SK-MEL-5 (cell line): Measurements from ENCODE around the gene NNT. TPM values are rescaled to one million over a fixed set of nuclear protein-coding genes. Genes with fewer than 3 reads are reported as not detected.
"Not testable (repeated sequence)": the region's sequence is repeated elsewhere in the genome, so short reads cannot be mapped to it uniquely, and the experiment has no call there.

ENCODE experiments used
- DNase-seq: peaks from one replicate; pipeline ENCODE4 v3.0.0-alpha.2; 2016; ENCODE audit warnings: low read depth, low spot score
- in situ Hi-C: cut with HindIII; loops from 2 replicates; pipeline ENCODE4 v1.10.0; 2016; ENCODE audit warnings: low sequenced_read_pairs, high pct_unique_total_duplicates, low pct_unique_long_range_greater_than_20kb
- total RNA-seq: library from RNA; depleted of rRNA; stranded (reverse); fragments of >200 nt; shearing (Covaris generic); gene quantifications from 2 replicates; pipeline ENCODE4 v1.2.3, GENCODE V29; 2014

The NNT gene
- total RNA-seq, 1 experiment from 2014 or later, result 158 TPM

- in situ Hi-C loops, result no loop called here
- no peak for DNase-seq
Measured at GRCh38 chr5:43680286-43680685, 77.3 kb downstream of the NNT start.

- in situ Hi-C loops, result no loop called here
- DNase-seq, result no peak
Measured at GRCh38 chr5:43683884-43684471, 81.0 kb downstream of the NNT start.

- in situ Hi-C loops, result no loop called here
- no peak for DNase-seq
Measured at GRCh38 chr5:43685252-43685950, 82.4 kb downstream of the NNT start.

- in situ Hi-C loops, result no loop called here
- DNase-seq, result no peak
Measured at GRCh38 chr5:43687275-43687674, 84.3 kb downstream of the NNT start.

GRCh38 chr5:43691275-43691674, 88.3 kb downstream of the NNT start:
- in situ Hi-C loops, result no loop called here

GRCh38 chr5:43691893-43692292, 88.9 kb downstream of the NNT start:
- DNase-seq, result no peak
- in situ Hi-C loops, result no loop called here

More at GRCh38 chr5:43691275-43691674, 88.3 kb downstream of the NNT start:
- no peak for DNase-seq

- in situ Hi-C loops, result no loop called here
- no peak for DNase-seq
Measured at GRCh38 chr5:43693411-43693810, 90.4 kb downstream of the NNT start.

- in situ Hi-C loops, result no loop called here
Measured at GRCh38 chr5:43694027-43694426, 91.0 kb downstream of the NNT start.

GRCh38 chr5:43696444-43696843, 93.5 kb downstream of the NNT start:
- DNase-seq, in situ Hi-C loops: not testable (repeated sequence)

More at GRCh38 chr5:43694027-43694426, 91.0 kb downstream of the NNT start:
- no peak for DNase-seq

- DNase-seq, result no peak
- in situ Hi-C loops, result no loop called here
Measured at GRCh38 chr5:43699910-43700309, 96.9 kb downstream of the NNT start.

GRCh38 chr5:43700601-43701000, 97.6 kb downstream of the NNT start:
- in situ Hi-C loops, result no loop called here
- no peak for DNase-seq

GRCh38 chr5:43701227-43701626, 98.2 kb downstream of the NNT start:
- DNase-seq, result no peak
- in situ Hi-C loops, result no loop called here

- DNase-seq, result no peak
- in situ Hi-C loops, result no loop called here
Measured at GRCh38 chr5:43702293-43702692, 99.3 kb downstream of the NNT start.

GRCh38 chr5:43702815-43703214, 99.8 kb downstream of the NNT start:
- in situ Hi-C loops, result no loop called here
- DNase-seq, result no peak

- DNase-seq, result no peak
- in situ Hi-C loops, result no loop called here
Measured at GRCh38 chr5:43704243-43704642, 101.3 kb downstream of the NNT start.

GRCh38 chr5:43706576-43706975, 103.6 kb downstream of the NNT start:
- in situ Hi-C loops, DNase-seq: not testable (repeated sequence)

GRCh38 chr5:43711496-43711895, 108.5 kb downstream of the NNT start:
- no peak for DNase-seq

GRCh38 chr5:43712081-43712480, 109.1 kb downstream of the NNT start:
- no peak for DNase-seq
- in situ Hi-C loops, result no loop called here

More at GRCh38 chr5:43711496-43711895, 108.5 kb downstream of the NNT start:
- in situ Hi-C loops, result no loop called here

GRCh38 chr5:43719783-43720182, 116.8 kb downstream of the NNT start:
- DNase-seq, in situ Hi-C loops: not testable (repeated sequence)
